Stimulated activated CD4-positive, alpha-beta T cell treated with anti-CD3 and anti-CD28 coated beads, Interleukin-2, amount 100 ng/mL, for 24 hours (primary cell): ENCODE results near the gene TSKS.

Experiments
- DNase-seq, 2 donors: peaks; one replicate each; pipeline ENCODE4 v3.0.0-alpha.2; 2020

TSKS gene

GRCh38 chr19:49713236-49713845, 49.8 kb downstream of the TSKS start:
- no peak for DNase-seq

GRCh38 chr19:49712397-49712859, 50.7 kb downstream of the TSKS start:
- DNase-seq, result no peak

GRCh38 chr19:49710372-49710951, 52.6 kb downstream of the TSKS start:
- DNase-seq, result no peak

GRCh38 chr19:49705919-49706318, 57.2 kb downstream of the TSKS start:
- DNase-seq, result no peak

GRCh38 chr19:49704888-49705642, 58.0 kb downstream of the TSKS start:
- DNase-seq, result no peak

- DNase-seq, result no peak
Measured at GRCh38 chr19:49701271-49701786, 61.8 kb downstream of the TSKS start.

GRCh38 chr19:49700563-49700962, 62.5 kb downstream of the TSKS start:
- DNase-seq, result no peak

GRCh38 chr19:49699364-49699763, 63.7 kb downstream of the TSKS start:
- no peak for DNase-seq

GRCh38 chr19:49696865-49697264, 66.2 kb downstream of the TSKS start:
- DNase-seq, result no peak

- no peak for DNase-seq
Measured at GRCh38 chr19:49696115-49696514, 67.0 kb downstream of the TSKS start.

GRCh38 chr19:49692147-49692506, 71.0 kb downstream of the TSKS start:
- DNase-seq, result no peak

GRCh38 chr19:49691243-49692146, 71.6 kb downstream of the TSKS start:
- DNase-seq, result peak; percentile 44 to 63

GRCh38 chr19:49690656-49691242, 72.4 kb downstream of the TSKS start, which contains the start of gene CPT1C:
TSS of gene CPT1C (plus strand) at chr19:49691116. CDS start at chr19:49692253, 1,137 bp downstream.
- peak; percentile 68 to 73 for DNase-seq

- no peak for DNase-seq
Measured at GRCh38 chr19:49690079-49690655, 72.9 kb downstream of the TSKS start.
